ENCODE data around the gene CNPY1.

GRCh38 chr7:155488483-155489127 lies 57.8 kb downstream of the CNPY1 start:
- TF ChIP-seq CTCF (IDR thresholded peaks at IDR 0.05; ENCODE audit: insufficient read depth, low read depth, low read length): no peak
- no peak for TF ChIP-seq EZH2 (IDR thresholded peaks at IDR 0.05; ENCODE audit: insufficient read depth, low read length)
